Breast epithelium (tissue), 4 donors: ENCODE measurements around the gene NAA38. TPM values are rescaled to one million over a fixed set of nuclear protein-coding genes. Genes with fewer than 3 reads are reported as not detected.

ENCODE experiments used
- DNase-seq, 2 donors: peaks; one replicate each; pipeline ENCODE4 v3.0.0-alpha.2; 2019; ENCODE audit warnings: low spot score in 2 of 2
- H3K27ac ChIP-seq, 2 donors: fragments of 200-600 bp; sonication (generic) in 1 of 2; one replicate each; pipeline ENCODE4 v1.5.1; 2016 to 2019; ENCODE audit warnings: mild to moderate bottlenecking in 1 of 2
- H3K27me3 ChIP-seq, 2 donors: fragments of 200-600 bp; sonication (generic) in 1 of 2; one replicate each; pipeline versions ENCODE4 v1.5.1 to v1.6.0; 2017 to 2019; ENCODE audit warnings: control low read depth in 1 of 2, mild to moderate bottlenecking in 1 of 2
- H3K36me3 ChIP-seq: fragments of 200-600 bp; one replicate; pipeline ENCODE4 v1.5.1; 2019
- H3K4me1 ChIP-seq, 2 donors: fragments of 200-600 bp; sonication (generic); one replicate each; pipeline ENCODE4 v1.5.1; 2016 to 2019; ENCODE audit warnings: control low read depth in 1 of 2
- H3K4me3 ChIP-seq, 3 donors: fragments of 200-600 bp; sonication (generic); 1 replicate in 2 of 3; 2 replicates in 1 of 3; pipeline ENCODE4 v1.5.1; 2016 to 2019; ENCODE audit warnings: mild to moderate bottlenecking in 3 of 3, moderate library complexity in 2 of 3
- H3K9me3 ChIP-seq, 2 donors: fragments of 200-600 bp; sonication (generic) in 1 of 2; one replicate each; pipeline ENCODE4 v1.5.1; 2016 to 2019; ENCODE audit warnings: control low read depth in 1 of 2
- POLR2A ChIP-seq: fragments of 450-650 bp; IDR thresholded peaks from one replicate; pipeline ENCODE4 v1.6.1; 2016; ENCODE audit warnings: antibody characterized with exemption, mild to moderate bottlenecking, moderate library complexity
- POLR2AphosphoS5 ChIP-seq, 3 donors: sonication (generic); formaldehyde crosslinking; IDR thresholded peaks; one replicate each; pipeline ENCODE4 v1.6.1; 2017; ENCODE audit warnings: antibody characterized with exemption in 3 of 3
- intact Hi-C: fragments of 100-400 bp; cut with DNase I; formaldehyde crosslinking; loops from one replicate; pipeline ENCODE4 v1.15.1; 2023; ENCODE audit warnings: low total_unique reads
- total RNA-seq, 3 donors: library from RNA; depleted of rRNA; stranded (reverse); fragments of >200 nt; gene quantifications; one replicate each; pipeline ENCODE4 v1.1.0, GENCODE V29; 2016
- TF ChIP-seq, protein P1 (sequence below), 3 donors: fragments of 450-650 bp; IDR thresholded peaks; one replicate each; pipeline ENCODE4 v1.5.1; 2016 to 2017; ENCODE audit warnings: antibody characterized with exemption in 3 of 3, mild to moderate bottlenecking in 3 of 3, moderate library complexity in 3 of 3

NAA38 gene
- total RNA-seq, 3 donors from 2014 or later, result 84.7 to 92.4 (median 89.9) TPM

DNA sequence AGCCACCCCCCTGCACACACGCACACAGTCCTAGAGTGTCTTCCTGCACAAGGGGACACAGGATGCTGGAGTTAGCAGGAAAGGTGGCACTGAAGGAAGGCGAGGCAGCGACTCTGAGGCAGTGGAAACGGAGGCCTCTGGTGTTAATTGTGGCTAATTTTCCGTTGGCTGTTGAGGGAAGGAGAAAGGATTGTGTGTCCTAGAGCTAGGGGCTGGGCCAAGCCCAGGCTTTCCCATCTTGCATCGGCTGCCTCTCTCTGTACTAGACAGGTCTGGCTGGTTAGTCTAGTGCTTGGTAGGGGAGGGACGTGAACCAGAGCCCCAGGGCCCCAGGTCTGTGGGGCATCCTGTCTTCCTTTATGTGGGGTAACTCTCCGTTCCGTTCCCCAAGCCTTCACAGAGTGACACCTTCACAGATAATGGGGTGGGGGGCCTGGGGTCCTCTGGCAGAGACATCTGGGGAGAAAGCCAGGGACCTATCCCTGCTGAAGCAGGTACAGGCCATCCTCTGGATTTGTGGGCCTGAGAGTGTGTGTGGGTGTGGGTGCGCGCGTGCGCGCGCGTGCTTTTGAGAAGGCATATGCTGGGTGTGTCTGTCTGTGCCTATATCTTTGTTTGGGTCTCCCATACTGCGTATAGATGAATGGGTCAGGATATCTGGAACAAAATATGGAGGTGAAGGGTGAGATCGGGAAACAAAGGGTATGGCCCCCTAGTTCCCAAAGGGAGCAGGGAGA is 31.0 kb upstream of the NAA38 start, which contains the start of gene CHD3:
Gene CHD3 (plus strand): TSS at position 606 of the 737 bp plus-strand sequence. CDS start 212 bp downstream, outside the sequence.
- no peaks in the 10 kb centered on the region for H3K9me3 ChIP-seq
- no peaks in the 10 kb centered on the region for H3K27me3 ChIP-seq
- H3K27ac ChIP-seq, result peak within 1 kb of the TSS; percentile 95 to 99
- H3K36me3 ChIP-seq, result no peaks in the 10 kb centered on the region
- H3K4me1 ChIP-seq, result peaks cover 12 to 13% of the 10 kb centered on the region in 2 donors
- intact Hi-C loops, result no loop called here
- H3K4me3 ChIP-seq, result peak within 1 kb of the TSS; percentile 86 to 93 (median 89)
- DNase-seq, result peak; percentile 79 to 82
- TF ChIP-seq POLR2AphosphoS5 (IDR thresholded peaks at IDR 0.05), result peak in 2 of 3 donors; percentile 39 to 47
- TF ChIP-seq, protein P1, sequence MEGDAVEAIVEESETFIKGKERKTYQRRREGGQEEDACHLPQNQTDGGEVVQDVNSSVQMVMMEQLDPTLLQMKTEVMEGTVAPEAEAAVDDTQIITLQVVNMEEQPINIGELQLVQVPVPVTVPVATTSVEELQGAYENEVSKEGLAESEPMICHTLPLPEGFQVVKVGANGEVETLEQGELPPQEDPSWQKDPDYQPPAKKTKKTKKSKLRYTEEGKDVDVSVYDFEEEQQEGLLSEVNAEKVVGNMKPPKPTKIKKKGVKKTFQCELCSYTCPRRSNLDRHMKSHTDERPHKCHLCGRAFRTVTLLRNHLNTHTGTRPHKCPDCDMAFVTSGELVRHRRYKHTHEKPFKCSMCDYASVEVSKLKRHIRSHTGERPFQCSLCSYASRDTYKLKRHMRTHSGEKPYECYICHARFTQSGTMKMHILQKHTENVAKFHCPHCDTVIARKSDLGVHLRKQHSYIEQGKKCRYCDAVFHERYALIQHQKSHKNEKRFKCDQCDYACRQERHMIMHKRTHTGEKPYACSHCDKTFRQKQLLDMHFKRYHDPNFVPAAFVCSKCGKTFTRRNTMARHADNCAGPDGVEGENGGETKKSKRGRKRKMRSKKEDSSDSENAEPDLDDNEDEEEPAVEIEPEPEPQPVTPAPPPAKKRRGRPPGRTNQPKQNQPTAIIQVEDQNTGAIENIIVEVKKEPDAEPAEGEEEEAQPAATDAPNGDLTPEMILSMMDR (IDR thresholded peaks at IDR 0.05), result no peak

DNA sequence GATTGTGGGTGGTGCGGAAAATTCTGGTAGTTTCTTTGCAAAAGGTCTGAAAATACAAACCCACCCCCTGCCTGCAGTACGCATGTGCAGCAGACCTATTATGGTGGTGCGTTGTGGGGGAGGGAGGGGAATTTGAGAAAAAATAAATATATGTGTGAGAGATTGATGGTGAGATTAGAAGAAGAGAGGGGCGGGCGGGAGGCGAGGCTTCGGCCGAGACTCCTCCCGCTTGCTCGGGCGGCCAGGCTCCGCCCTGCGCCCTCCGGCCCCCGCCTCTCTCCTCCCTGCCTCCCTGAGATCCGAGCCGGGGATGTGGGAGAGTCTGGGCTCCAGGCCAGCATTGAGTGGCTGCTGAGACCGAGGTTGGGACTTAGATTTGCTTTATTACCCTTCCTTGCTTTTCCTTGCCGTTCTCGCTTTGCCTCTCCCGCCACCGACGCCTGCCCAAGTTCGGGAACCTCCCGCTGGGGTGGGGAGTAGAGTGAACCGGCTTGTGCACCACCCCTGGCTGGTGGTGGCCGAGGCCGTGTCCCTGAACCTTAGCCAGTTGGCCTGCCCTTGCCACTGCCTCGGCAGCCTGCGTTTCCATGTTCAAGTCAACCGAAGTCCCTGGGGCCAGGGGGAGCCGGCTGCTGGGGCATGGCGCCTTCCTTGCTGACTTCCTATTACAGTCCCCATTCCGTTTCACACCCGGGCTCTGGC is 30.3 kb upstream of the NAA38 start:
- H3K4me1 ChIP-seq, result peaks cover 12 to 13% of the 10 kb centered on the region in 2 donors

DNA sequence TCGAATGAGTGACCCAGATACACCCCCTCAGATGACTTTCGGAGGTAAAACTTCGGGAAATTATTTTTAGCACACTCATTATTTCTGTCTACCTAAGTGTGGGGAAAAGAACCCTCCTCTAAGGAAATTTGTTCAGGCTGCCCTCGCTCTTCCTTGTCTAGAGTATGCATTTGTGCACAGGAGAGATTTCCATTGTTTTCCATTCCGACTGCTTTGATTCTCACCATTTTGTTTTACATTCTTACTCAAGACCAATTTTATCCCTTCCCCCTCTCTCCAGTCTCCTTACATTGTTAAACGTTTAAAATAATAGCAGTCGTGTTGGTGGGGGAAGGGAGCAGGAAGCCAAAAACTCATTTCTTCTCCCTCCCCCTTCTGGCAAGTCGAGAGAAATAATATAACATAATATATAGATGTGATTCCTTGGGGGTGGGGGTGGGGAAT is 29.7 kb upstream of the NAA38 start:
- Histone ChIP-seq H3K9me3 (no peaks in the 10 kb centered on the region), H3K4me1 (peaks cover 12 to 13% of the 10 kb centered on the region in 2 donors), H3K36me3 (no peaks in the 10 kb centered on the region), H3K27me3 (no peaks in the 10 kb centered on the region), H3K27ac (peak overlapping the region; percentile 95 to 99), H3K4me3 (peak overlapping the region; percentile 86 to 93 (median 89))
- no peak for DNase-seq
- TF ChIP-seq POLR2AphosphoS5 (IDR thresholded peaks at IDR 0.05), result no peak
- TF ChIP-seq, protein P1 (IDR thresholded peaks at IDR 0.05), result peak in 2 of 3 donors; percentile 13
- intact Hi-C loops, result no loop called here

More for the DNA sequence above, 30.3 kb upstream of the NAA38 start:
- intact Hi-C loops, result no loop called here
- Histone ChIP-seq H3K9me3 (no peaks in the 10 kb centered on the region), H3K4me3 (peak overlapping the region; percentile 86 to 93 (median 89)), H3K27me3 (no peaks in the 10 kb centered on the region), H3K27ac (peak overlapping the region; percentile 95 to 99), H3K36me3 (no peaks in the 10 kb centered on the region)
- TF ChIP-seq, protein P1 (IDR thresholded peaks at IDR 0.05), result peak in 1 of 3 donors; percentile 7
- peak in 2 of 3 donors; percentile 34 to 55 for TF ChIP-seq POLR2AphosphoS5 (IDR thresholded peaks at IDR 0.05)
- no peak for TF ChIP-seq POLR2A
- peak; percentile 93 to 96 for DNase-seq

DNA sequence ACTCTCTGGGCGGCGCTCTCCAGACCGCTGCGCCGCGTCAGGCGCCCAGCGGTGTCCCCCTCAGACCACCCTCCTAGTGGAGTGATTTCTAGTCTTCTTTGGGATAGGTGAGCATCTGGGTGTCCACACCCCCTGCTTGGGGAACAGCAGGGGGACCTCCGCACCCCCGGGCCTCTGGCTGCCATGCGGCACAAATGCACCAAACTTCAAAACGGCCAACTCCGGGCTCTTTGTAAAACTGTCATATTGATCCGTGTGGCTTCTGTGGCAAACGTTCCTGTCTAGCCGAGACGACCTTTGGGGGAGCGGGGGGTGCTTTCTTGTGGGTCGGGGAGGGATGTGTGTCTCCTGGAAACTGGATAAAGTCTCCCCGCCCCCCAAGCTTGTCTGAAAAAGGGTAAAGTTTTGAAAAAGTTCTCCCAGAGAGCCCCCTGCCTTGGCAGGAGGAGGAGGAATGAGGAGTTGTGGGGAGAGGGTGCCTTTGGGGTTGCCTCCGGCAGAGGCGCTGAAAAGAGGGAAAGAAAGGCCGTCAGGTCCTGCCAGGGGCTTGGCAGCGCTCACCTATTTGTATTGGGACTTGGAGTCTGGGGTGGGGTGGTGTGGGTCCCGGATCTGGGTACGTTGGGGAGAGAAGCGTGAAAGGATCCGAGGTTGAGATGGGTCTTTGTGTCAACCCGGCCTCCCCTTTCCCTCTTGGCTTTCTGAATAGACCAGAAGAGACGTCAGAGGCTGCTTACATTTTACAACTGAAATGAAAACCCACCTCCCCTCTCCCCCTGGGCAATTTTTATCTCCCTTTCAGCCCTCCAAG is 29.1 kb upstream of the NAA38 start:
- Histone ChIP-seq H3K4me3 (peak overlapping the region; percentile 86 to 93 (median 89)), H3K27me3 (no peaks in the 10 kb centered on the region), H3K4me1 (peaks cover 12 to 13% of the 10 kb centered on the region in 2 donors), H3K9me3 (no peaks in the 10 kb centered on the region), H3K27ac (peak overlapping the region; percentile 95 to 99), H3K36me3 (no peaks in the 10 kb centered on the region)
- TF ChIP-seq POLR2A (no peak), POLR2AphosphoS5 (IDR thresholded peaks at IDR 0.05) (no peak)
- TF ChIP-seq, protein P1 (IDR thresholded peaks at IDR 0.05), result no peak
- peak in 1 of 2 donors; percentile 36 for DNase-seq
- intact Hi-C loops, result no loop called here
